GM19238 (cell line): ENCODE measurements around the gene KCNAB1.
"Not testable (repeated sequence)": the region's sequence is repeated elsewhere in the genome, so short reads cannot be mapped to it uniquely, and the experiment has no call there.

Source experiments
- DNase-seq: peaks from one replicate; pipeline ENCODE4 v3.0.0; 2011; ENCODE audit warnings: low spot score; ENCODE audit not compliant: insufficient read length

The KCNAB1 gene

DNA sequence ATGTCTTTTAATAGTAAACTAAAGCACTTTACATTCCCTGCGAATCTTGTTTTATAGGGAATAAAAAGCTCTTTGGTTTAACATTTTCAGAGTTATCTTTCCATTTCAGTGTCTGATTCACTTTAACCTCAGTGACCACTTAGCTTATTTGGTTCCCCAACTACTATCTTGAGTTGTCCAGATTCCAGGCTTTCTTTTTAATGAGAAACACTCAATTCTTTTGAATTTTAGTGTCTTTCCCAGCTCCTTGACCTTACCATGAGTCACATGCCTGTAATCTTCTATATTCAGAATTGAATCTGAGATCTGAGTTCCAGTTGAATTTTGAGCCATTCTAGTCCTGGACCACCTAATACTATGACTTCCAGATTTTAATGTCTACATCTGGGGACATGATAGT lies 144.4 kb downstream of the KCNAB1 start:
- no peak for DNase-seq

DNA sequence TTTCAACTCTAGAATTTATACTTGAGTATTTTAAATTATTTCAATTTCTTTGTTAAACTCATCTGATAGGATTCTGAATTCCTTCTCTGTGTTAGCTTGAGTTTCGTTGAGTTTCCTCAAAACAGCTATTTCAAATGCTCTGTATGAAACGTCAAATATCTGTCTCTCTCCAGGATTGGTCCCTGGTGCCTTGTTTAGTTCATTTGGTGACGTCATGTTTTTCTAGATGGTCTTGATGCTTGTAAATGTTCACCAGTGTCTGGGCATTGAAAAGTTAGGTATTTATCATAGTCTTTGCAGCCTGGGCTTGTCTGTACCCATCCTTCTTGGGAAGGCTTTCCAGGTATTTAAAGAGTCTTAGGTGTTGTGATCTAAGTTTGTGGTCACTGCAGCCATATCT lies 151.1 kb downstream of the KCNAB1 start:
- DNase-seq = no peak

DNA sequence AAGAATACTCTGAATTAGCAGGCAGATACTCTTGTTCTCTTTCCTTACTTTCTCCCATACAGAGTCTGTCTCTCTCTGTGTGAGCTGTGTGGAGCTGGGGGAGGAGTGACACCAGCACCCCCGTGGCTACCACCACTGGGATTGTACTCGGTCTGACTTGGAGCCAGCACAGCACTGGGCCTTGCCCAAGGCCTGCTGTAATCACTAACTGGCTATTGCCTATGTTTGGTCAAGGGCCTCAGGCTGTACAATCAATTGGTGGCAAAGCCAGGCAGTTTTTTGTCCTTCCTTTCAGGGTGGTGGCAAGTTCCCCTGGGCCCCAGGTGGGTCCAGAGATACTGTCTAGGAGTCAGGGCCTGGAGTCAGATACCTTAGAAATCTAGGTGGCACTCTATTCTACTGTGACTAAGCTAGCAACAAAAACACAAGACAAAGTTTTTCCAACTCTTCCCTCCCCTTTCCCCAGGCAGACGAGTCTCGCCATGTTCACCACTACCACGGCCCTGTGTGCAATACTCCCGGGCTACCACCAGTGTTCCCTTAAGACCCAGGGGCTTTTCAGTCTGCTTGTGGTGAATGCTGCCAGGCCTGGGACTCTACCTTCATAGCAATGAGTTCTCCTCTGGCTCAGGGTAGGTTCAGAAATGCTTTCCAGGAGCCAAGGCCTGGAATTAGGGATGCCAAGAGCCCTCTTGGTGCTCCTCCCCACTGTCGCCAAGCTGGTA lies 151.8 kb downstream of the KCNAB1 start:
- DNase-seq = no peak

DNA sequence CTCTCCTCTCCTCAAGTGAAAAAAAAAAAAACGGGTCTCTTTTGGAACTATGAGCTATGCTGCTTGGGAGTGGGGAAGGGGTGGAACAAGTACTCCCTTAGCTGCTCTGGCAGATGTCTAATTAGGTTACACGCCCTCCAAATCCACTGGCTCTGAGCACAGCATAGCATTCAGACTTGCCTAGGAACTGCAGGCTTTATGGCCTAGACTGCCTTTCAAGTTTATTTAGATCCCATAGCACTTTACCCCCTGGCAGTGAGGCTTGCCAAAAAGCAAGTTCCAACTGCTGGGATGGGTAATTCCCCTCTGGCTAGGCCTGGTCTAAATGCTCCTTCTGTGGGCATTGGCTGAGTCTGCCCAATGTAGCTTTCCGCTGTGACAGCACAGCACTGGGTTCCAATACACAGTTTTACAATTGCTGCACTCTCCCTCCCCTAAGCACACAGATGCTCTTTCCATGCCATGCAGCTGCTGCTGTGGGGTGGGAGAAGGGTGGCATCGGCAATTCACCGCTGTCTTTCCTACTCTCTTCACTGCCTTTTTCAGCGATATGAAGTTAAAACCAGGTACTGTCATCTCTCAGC lies 152.8 kb downstream of the KCNAB1 start:
- DNase-seq = no peak

DNA sequence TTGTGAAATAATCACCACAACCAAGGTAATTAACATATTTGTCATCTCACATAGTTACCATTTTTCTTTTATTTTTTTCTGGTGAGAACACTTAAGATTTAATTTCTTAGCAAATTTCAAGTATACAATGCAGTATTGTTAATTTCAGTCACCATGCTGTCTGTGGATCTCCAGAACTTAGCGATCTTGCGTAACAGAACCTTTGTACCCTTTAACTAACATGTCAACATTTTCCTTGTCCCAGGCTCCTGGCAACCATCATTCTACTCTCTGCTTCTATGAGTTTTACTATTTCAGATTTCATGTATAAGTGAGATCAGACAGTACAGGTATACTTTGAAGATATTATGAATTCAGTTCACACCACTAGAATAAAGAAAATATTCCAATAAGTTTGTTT lies 154.4 kb downstream of the KCNAB1 start:
- no peak for DNase-seq

DNA sequence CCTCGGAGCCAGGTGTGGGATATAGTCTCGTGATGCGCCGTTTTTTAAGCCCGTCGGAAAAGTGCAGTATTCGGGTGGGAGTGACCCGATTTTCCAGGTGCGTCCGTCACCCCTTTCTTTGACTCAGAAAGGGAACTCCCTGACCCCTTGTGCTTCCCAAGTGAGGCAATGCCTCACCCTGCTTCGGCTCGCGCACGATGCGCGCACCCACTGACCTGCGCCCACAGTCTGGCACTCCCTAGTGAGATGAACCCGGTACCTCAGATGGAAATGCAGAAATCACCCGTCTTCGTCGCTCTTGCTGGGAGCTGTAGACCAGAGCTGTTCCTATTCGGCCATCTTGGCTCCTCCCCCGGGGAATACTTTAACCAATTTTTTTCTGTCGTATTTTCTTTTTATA lies 164.3 kb downstream of the KCNAB1 start:
- DNase-seq = not testable (repeated sequence)

DNA sequence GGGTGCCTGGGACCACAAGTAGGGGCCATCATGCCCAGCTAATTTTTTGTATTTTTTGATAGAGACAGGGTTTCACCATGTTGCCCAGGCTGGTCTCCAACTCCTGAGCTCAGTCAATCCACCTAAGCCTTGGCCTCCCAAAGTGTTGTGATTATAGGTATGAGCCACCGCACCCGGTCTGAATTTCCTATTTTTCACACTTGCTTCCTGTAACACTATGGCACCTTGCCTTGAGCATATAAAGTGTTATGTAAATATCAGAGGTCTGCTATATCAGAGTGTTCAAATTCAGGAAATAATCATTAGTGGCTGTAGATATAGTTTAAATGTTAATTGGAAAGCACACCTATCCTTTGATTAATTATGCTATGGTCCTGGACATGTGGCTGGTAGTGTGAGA lies 165.2 kb downstream of the KCNAB1 start:
- DNase-seq = no peak

DNA sequence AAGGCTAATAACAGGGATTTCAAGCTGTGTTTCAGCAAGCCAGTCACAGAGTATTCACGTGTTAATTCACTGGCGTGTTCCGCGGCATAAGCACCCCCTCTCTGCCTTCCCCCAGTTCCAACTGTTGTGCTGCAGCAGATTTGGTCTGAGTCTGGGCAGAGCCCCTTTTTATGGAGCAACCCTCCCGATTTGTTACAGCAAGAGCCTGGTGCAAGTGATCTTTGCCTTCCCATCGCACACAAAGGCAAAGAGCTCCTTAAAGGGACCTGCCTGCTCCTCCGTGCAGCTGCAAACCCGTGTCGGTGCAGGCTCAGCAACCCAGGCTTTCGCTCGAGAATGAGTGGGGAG lies 170.5 kb downstream of the KCNAB1 start:
- no peak for DNase-seq

DNA sequence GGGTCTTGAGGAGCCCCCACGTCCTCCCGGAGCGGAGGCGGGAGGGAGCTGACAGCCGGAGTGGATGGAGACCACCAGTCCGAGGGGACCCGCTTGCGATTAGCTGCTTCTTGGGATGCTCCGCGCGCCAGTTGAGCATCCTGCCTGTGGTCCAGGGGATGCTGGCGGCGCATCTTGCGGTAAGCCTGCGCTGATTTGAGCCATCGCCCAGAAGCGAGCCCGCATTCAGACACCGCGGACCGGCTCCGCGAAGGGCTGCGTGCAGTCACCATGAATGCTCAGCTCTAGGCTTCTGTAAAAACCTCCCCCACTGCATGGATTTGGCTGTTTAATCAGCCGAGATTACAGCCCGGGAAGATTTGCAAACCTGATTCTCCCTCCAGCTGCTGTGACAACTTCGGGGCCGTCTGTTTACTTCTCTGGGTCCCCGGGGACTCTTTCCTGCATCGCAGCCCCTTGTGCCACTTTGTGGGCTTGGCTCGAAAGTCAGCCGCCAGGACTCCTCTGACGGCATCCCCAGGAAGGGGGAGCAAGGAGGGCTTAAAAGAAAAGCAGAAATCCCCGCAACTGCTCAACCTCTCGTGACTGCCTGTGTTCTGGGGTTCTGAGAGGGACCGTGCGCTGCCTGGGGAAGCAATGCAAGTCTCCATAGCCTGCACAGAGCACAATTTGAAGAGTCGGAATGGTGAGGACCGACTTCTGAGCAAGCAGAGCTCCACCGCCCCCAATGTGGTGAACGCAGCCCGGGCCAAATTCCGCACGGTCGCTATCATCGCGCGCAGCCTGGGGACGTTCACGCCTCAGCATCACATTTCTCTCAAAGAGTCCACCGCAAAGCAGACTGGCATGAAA lies 171.1 kb downstream of the KCNAB1 start:
- DNase-seq = no peak

DNA sequence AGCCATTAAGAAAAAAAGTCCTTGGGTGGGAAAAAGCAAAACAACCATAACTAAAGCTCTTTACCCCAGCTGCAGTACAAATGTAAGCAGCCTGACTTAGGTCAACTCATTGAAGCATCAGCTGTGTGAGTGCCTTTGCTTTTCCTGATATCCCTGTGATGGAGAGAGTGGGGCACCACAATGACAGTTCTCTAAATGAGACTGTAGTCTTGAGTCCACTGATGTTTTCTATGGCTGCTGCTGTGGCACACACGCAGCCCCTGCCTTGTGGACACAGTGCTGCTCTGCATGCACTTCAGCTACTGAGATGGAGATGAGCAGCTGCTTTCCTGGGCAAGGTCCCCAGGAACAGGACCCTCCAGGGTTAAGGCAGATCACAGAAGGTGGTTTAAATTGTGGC lies 173.2 kb downstream of the KCNAB1 start:
- DNase-seq = no peak

DNA sequence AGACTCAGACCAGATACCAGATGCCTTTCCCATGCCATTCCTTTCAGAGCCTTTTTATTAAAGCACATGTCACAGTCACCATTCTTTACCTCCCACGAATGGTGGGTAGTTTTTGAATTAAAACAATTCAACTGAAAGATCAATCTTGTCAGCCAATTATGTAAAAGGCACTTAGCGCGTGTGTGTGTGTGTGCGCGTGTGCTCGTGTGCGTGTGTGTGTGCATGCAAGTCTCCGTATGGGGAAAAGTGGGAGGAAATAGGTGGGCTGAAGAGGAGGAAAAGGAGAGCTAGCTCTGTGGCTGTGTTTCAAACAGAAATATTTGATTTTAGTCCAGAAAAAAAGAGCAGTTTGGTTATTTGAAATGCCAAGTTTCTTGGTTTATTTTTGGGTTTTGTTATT lies 177.2 kb downstream of the KCNAB1 start:
- DNase-seq = no peak

DNA sequence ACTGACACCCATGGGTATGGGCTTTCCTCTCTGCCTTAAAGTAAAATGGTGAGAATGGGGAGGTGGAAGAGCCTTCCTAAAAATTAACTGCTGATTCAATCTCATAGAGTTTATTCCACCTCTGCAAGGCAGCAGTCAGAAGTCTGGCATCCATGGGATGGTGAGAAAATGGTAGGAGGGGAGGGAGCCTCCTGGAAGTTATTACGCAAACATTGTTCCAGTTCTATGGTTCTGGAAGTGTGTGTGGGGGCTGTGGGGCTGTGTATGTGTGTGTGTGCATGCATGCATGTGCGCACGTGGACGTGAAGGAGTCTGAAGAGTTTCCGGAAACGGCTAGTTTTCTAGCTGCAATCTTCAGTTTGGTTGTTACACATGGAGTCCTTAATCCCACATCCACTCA lies 177.6 kb downstream of the KCNAB1 start:
- no peak for DNase-seq

DNA sequence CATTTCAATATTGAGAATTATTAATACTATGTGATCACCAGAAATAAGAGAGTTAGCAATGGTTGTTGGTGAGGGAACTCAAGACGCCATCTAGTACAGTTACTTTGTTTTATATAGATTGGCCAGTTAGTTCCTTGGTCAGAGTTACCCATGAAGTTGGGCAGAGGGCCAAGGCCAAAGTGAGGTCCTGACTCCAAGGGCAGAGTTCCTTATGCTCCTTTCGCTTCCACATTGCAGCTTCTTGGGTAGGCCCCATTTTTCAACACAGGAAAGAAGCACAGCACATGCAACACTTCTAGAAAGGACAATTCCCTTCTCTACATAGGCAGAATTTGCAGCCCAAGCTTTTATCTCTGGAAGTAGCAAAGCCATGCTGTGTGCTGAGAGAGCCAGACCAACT lies 178.6 kb downstream of the KCNAB1 start:
- no peak for DNase-seq

DNA sequence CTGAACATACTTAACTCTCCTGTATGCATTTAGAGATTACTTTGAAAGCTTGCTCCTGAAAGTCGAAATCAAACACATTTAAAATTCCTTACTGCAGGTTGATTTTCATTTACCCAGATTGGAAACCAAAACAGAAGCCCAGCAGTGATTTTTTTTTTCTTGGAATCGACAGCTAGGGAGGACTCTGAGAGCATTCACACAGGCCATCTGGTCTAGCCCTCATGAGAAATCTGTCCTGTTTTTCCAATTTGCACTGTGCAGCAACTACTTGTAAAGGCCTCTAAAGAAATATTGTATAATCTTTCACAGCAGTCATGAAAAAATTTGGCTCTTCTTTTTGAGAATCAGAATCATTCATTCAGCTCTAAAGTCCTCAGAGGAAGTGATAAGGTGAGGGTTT lies 179.2 kb downstream of the KCNAB1 start:
- DNase-seq = no peak

DNA sequence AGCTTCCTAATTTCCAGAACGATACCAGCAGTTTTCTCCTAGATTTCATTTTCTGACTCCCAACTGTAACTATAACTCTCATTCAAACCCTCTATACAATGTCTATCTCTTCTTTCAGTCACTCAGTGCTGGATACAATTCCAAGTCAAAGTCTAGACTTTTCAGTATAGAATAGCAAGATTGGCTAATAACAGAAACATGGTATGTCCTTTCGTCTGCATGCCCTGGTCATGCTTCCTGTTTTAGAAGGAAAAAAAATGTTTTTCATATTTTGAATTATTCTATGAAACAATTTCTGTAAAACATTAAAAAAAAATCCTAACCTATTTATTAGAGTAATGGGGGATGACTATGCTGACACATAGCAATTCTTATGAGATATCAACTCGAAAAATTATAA lies 180.0 kb downstream of the KCNAB1 start:
- no peak for DNase-seq

DNA sequence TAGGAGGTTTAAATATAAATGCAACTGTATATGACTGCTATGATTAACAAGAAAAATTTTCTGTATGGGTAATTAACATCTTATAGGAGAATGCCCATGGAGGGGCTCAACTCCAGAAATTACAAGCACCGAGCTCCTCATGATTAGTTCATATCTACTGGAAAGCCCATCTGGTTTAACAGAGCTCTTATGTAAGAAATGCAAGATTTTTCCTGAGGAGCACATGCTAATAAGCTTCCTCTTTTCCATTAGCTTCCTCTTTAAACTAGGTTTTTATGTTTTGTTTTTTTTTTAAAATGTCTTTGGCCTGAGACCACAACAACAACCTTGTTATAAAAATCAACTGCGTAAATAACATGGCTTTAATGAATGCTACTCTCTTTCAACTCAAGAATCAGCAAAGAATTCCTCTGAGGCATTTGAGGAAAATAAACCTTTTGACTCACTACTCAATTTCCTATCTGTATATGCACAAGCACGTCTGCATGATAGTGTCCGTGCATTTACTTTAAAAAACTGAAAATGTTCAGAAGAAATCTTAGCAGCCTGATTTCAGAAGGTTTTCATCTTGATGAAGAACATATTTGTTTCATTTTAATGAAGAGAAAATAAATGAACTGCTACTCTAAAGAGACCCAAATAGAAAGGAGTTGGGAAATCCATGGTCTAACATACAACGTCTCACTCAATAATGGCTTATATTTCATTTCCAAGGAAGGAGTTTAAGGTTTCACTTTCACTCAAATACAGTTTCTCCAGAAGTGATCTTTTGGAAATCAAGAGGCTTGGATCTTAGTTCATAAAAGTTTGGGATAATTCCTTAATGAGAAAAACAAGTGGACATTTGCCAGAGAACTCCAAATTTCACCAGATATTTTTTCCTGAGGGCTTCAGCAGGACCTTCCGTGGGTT lies 180.8 kb downstream of the KCNAB1 start:
- no peak for DNase-seq

DNA sequence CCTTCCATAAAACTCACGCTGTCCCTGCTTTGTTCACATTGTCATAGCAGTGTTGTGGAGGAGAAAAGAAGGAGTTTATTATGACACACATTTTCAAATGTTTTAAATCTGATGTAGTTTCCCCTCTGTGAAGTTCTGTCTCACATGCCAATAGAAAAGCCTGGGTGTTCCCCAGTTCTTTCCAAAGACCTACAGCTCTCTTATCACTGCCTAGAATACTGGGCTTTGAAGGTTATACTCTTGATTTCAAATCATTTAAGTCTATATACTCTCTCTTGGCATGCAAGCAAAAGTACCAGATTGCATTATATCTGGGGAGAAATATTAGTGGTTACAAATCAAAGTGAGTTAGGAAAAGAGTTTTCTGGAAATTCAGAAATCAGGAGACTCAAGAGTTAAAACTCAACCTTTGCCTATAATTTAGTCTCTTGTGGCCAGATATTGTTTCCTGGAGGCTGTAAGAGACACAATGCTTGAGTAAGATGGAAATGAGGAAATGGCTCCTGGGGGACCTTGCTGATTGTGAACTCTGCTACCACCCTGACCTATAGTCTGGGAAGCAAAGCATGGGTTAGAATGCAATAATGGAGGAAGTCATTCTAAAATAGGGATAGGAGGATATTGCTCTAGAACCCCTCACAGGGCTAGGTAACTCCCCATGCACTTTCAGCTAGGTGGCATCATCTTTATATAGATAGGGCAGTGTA lies 182.8 kb downstream of the KCNAB1 start:
- no peak for DNase-seq

DNA sequence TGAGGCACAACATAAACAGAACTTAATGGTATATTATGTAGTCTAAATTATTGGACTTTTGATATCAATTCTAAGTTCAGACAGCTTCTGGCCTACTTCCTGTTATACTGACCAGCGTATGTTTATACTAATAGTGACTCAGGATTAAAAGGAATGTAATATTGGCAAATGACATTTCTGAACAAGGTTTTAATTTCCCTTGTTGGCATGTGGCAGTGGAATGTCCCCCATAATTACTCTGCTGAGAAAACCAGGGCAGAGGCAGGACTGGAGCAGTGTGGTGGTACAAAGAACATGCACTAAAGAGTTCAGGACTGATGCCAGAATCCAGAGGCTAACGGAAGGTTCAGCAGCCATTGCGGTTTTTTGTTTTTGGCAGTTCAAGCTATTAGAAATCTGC lies 184.0 kb downstream of the KCNAB1 start:
- no peak for DNase-seq

DNA sequence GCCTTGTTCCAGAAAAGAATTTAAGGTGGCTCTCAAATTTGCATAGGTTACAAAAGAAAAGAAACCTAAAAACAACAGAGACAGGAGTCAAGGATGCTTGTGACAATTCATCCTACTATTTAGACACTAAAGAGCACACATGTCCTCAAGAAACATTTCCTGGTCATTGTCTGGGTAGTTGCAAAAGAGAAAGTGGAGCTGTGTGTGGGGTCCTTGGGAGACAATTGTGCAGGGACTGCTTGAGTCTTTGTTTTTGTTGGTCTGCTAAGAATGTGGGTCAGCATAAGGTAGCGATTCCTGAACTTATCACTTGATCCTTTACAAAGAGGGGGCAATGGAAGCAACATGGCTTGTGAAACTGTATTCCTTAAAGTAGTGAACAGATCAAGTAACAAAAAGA lies 185.3 kb downstream of the KCNAB1 start:
- DNase-seq = no peak

DNA sequence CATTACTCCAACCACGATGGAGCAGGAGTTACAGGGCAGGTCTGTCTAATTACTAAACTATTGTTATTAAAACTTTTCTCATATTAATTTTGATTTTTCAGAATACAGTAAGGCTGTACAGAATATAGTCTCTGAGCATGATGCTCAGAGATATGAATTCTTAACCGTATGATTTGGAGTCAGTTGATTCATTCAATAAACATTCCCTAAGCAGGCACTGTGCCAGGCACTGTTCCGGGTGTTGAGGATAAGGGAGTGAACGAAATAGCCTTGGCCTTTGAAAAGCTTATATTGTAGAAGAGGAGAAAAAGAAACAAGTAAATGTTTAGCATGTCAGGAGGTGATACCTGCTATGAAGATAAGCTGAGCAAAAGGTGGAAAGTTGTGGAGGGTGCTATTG lies 187.3 kb downstream of the KCNAB1 start:
- DNase-seq = no peak

DNA sequence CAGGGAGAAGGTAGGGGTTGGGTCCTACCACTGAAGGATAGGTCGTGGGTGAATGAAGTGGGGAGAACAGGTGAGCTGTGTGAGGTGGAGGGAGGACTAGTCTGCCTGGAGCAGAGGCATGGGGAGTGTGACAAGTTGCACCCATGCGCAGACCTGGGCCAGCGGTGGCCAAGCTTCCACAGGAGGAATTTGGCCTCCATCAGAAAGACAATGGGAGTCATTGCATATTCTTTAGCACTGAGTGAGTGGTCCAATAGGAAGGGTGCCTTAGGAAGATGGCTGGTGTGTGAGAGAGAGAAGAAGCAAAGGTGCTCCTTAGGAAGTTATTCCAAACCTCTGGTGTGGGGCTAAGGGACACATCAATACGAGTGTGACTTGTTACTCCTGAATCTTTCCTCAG lies 191.1 kb downstream of the KCNAB1 start:
- no peak for DNase-seq
